ENCODE measurements around the gene KMT2C. TPM values are rescaled to one million over a fixed set of nuclear protein-coding genes. Genes with fewer than 3 reads are reported as not detected.

The KMT2C gene
- total RNA-seq, 2 donors from 2014 or later, result 71.2 to 105 TPM

Other genes starting within 250 kb of the KMT2C start
- 10 to 100 TPM; 10.1 to 41.2 TPM for gene XRCC2, start 240.1 kb upstream of the KMT2C start, total RNA-seq